Keratinocyte (primary cell): ENCODE data around the gene HORMAD2. TPM values are rescaled to one million over a fixed set of nuclear protein-coding genes. Genes with fewer than 3 reads are reported as not detected.
A peak's percentile ranks its signal among the peaks of the same experiment; 100 is the strongest.

Experiments used
- DNase-seq: peaks from one replicate; pipeline ENCODE4 v3.0.0-alpha.2; 2011; ENCODE audit warnings: low read depth, missing footprints, low spot score
- FAIRE-seq: peaks from 2 replicates; lab custom pipeline; 2011; peaks lifted over from hg19 to GRCh38; lab: Jason Lieb, UNC
- H2AFZ ChIP-seq: 2 replicates; pipeline ENCODE4 v1.6.0; 2012; ENCODE audit warnings: low read length, control low read depth, inconsistent platforms; ENCODE audit not compliant: control insufficient read depth
- H3K27ac ChIP-seq: 2 replicates; pipeline ENCODE4 v1.5.1; 2011; ENCODE audit warnings: low read length; ENCODE audit not compliant: control insufficient read depth, insufficient read depth
- H3K27me3 ChIP-seq: 3 replicates; pipeline ENCODE4 v1.6.0; 2011; ENCODE audit warnings: low read length; ENCODE audit not compliant: control insufficient read depth, insufficient read depth; ENCODE audit errors: extremely low read depth
- H3K36me3 ChIP-seq, 2 experiments: 2 replicates in 1 of 2; 3 replicates in 1 of 2; pipeline ENCODE4 v1.5.1; 2011; ENCODE audit warnings: low read length in 2 of 2, mild to moderate bottlenecking in 1 of 2; ENCODE audit not compliant: control insufficient read depth in 2 of 2, insufficient read depth in 2 of 2; ENCODE audit errors: extremely low read depth in 1 of 2
- H3K4me1 ChIP-seq: 3 replicates; pipeline ENCODE4 v1.5.1; 2011; ENCODE audit warnings: low read length; ENCODE audit not compliant: control insufficient read depth, insufficient read depth; ENCODE audit errors: extremely low read depth
- H3K4me2 ChIP-seq: 3 replicates; pipeline ENCODE4 v1.6.0; 2011; ENCODE audit warnings: low read depth, low read length; ENCODE audit not compliant: control insufficient read depth, insufficient read depth; ENCODE audit errors: extremely low read depth
- H3K4me3 ChIP-seq, 3 experiments: fragments of 200-600 bp in 1 of 3; sonication (generic) in 1 of 3; 2 replicates in 2 of 3; 3 replicates in 1 of 3; pipeline ENCODE4 v1.5.1; 2011 to 2016; ENCODE audit warnings: low read length in 3 of 3, mild to moderate bottlenecking in 3 of 3, control low read depth in 2 of 3, inconsistent platforms in 1 of 3, low read depth in 1 of 3, mixed read lengths in 1 of 3, mixed run types in 1 of 3, moderate library complexity in 1 of 3; ENCODE audit not compliant: control insufficient read depth in 2 of 3, insufficient read depth in 2 of 3; ENCODE audit errors: extremely low read depth in 1 of 3
- H3K79me2 ChIP-seq: 2 replicates; pipeline ENCODE4 v1.6.0; 2012; ENCODE audit warnings: low read length; ENCODE audit not compliant: control insufficient read depth, insufficient read depth
- H3K9ac ChIP-seq: 3 replicates; pipeline ENCODE4 v1.6.0; 2011; ENCODE audit warnings: low read length; ENCODE audit not compliant: control insufficient read depth, insufficient read depth; ENCODE audit errors: extremely low read depth
- H3K9me1 ChIP-seq: 3 replicates; pipeline ENCODE4 v1.6.0; 2011; ENCODE audit warnings: low read length; ENCODE audit not compliant: control insufficient read depth, insufficient read depth; ENCODE audit errors: extremely low read depth
- H3K9me3 ChIP-seq: 2 replicates; pipeline ENCODE4 v1.5.1; 2012; ENCODE audit warnings: low read depth, low read length; ENCODE audit not compliant: control insufficient read depth
- H4K20me1 ChIP-seq: 3 replicates; pipeline ENCODE4 v1.6.0; 2011; ENCODE audit warnings: low read length; ENCODE audit not compliant: control insufficient read depth, insufficient read depth; ENCODE audit errors: extremely low read depth
- CTCF ChIP-seq, 3 experiments: IDR thresholded peaks in 1 of 3; conservative IDR thresholded peaks in 1 of 3; optimal IDR thresholded peaks in 1 of 3; 2 replicates in 2 of 3; 3 replicates in 1 of 3; pipeline versions ENCODE3 to v1.5.1; 2011; ENCODE audit warnings: low read length in 3 of 3, mild to moderate bottlenecking in 3 of 3, moderate library complexity in 2 of 3, control low read depth in 1 of 3, inconsistent platforms in 1 of 3; ENCODE audit not compliant: insufficient read depth in 2 of 3; ENCODE audit errors: extremely low read depth in 1 of 3
- EZH2 ChIP-seq: IDR thresholded peaks from one replicate; pipeline ENCODE4 v1.6.1; 2012; ENCODE audit warnings: inconsistent platforms, mild to moderate bottlenecking, low read length, moderate library complexity
- dilution Hi-C: fragments of 300-500 bp; cut with MboI; formaldehyde crosslinking; loops from one replicate; pipeline ENCODE4 v1.7.0; 2020; ENCODE audit warnings: low sequenced_read_pairs; ENCODE audit not compliant: extremely low pct_ligation_motif_present
- polyA plus RNA-seq, 5 experiments: library from polyadenylated mRNA; depleted of rRNA in 3 of 5; stranded (reverse) in 3 of 5; stranded (forward) in 1 of 5; unstranded in 1 of 5; fragments of >200 nt; gene quantifications; 1 replicate in 1 of 5; 2 replicates in 3 of 5; 3 replicates in 1 of 5; pipeline versions ENCODE4 v1.2.1 to v1.2.3, GENCODE V29; 2011 to 2012; ENCODE audit warnings: missing spikeins in 2 of 5, low read depth in 1 of 5, low replicate concordance in 1 of 5

The HORMAD2 gene
- polyA plus RNA-seq, 1 donor (not counting 4 experiments of a cell fraction or from before 2014, with no cell fraction given) = not detected

- dilution Hi-C loops = no loop called here
- no peaks in the 10 kb centered on the region for H3K9me1 ChIP-seq
- no peak overlapping the region for H3K9ac ChIP-seq
- no peak for TF ChIP-seq EZH2
- TF ChIP-seq CTCF (optimal IDR thresholded peaks at IDR 0.05 in 1 of 3, IDR thresholded peaks at IDR 0.05 in 1 of 3, conservative IDR thresholded peaks at IDR 0.05 in 1 of 3; ENCODE audit: extremely low read depth in 1 of 3, insufficient read depth in 2 of 3, low read length in 3 of 3) = no peak
- H3K4me1 ChIP-seq = no peaks in the 10 kb centered on the region
- H3K9me3 ChIP-seq = no peaks in the 10 kb centered on the region
- H3K4me3 ChIP-seq = no peak overlapping the region
- H3K27ac ChIP-seq = no peak overlapping the region
- no peak for FAIRE-seq
- peaks cover 3% of the 10 kb centered on the region for H3K27me3 ChIP-seq
- H2AFZ ChIP-seq = no peak overlapping the region
- H4K20me1 ChIP-seq = no peaks in the 10 kb centered on the region
- no peak overlapping the region for H3K4me2 ChIP-seq
- no peak for DNase-seq
- no peaks in the 10 kb centered on the region for H3K36me3 ChIP-seq
- H3K79me2 ChIP-seq = no peaks in the 10 kb centered on the region
These were observed 78.7 kb downstream of the HORMAD2 start for GRCh38 chr22:30158744-30159500.

- no peak overlapping the region for H2AFZ ChIP-seq
- peaks cover 3% of the 10 kb centered on the region for H3K27me3 ChIP-seq
- H3K4me1 ChIP-seq = no peaks in the 10 kb centered on the region
- H3K9ac ChIP-seq = no peak overlapping the region
- no peak overlapping the region for H3K4me3 ChIP-seq
- TF ChIP-seq EZH2 (no peak), CTCF (optimal IDR thresholded peaks at IDR 0.05 in 1 of 3, IDR thresholded peaks at IDR 0.05 in 1 of 3, conservative IDR thresholded peaks at IDR 0.05 in 1 of 3; ENCODE audit: extremely low read depth in 1 of 3, insufficient read depth in 2 of 3, low read length in 3 of 3) (no peak)
- H3K9me1 ChIP-seq = no peaks in the 10 kb centered on the region
- H3K9me3 ChIP-seq = no peaks in the 10 kb centered on the region
- no peaks in the 10 kb centered on the region for H3K36me3 ChIP-seq
- H4K20me1 ChIP-seq = no peaks in the 10 kb centered on the region
- DNase-seq (peak; percentile 4), FAIRE-seq (peak; percentile 85)
- dilution Hi-C loops = no loop called here
- no peak overlapping the region for H3K4me2 ChIP-seq
- no peak overlapping the region for H3K27ac ChIP-seq
- no peaks in the 10 kb centered on the region for H3K79me2 ChIP-seq
These were observed 79.5 kb downstream of the HORMAD2 start for GRCh38 chr22:30159561-30160353.
